Activated naive CD8-positive, alpha-beta T cell treated with anti-CD3 and anti-CD28 coated beads, Interleukin-2, amount 50 U/mL, for 24 hours (primary cell): ENCODE data around the gene DUSP7.
"Not testable (repeated sequence)": the region's sequence is repeated elsewhere in the genome, so short reads cannot be mapped to it uniquely, and the experiment has no call there.

Source experiments
- ATAC-seq: fragments of 150-1000 bp; cut with Tn5 transposase; one replicate; pipeline ENCODE4 v1.10.0; 2021
- DNase-seq: peaks from one replicate; pipeline ENCODE4 v3.0.0; 2021
- H3K27ac Mint-ChIP-seq: one replicate; pipeline ENCODE4 v1.8.0; 2021; ENCODE audit warnings: mild to moderate bottlenecking, mixed read lengths
- H3K27me3 Mint-ChIP-seq: one replicate; pipeline ENCODE4 v1.8.0; 2021; ENCODE audit warnings: mixed read lengths
- H3K36me3 Mint-ChIP-seq: one replicate; pipeline ENCODE4 v1.8.0; 2021; ENCODE audit warnings: low read depth, mixed read lengths
- H3K4me1 Mint-ChIP-seq: one replicate; pipeline ENCODE4 v1.8.0; 2021; ENCODE audit warnings: mixed read lengths
- H3K4me3 Mint-ChIP-seq: one replicate; pipeline ENCODE4 v1.8.0; 2021; ENCODE audit warnings: mild to moderate bottlenecking, moderate library complexity, mixed read lengths
- H3K9me3 Mint-ChIP-seq: one replicate; pipeline ENCODE4 v1.8.0; 2021; ENCODE audit warnings: mixed read lengths

DUSP7 gene

GRCh38 chr3:52051444-52051843, 4.9 kb downstream of the DUSP7 start:
- H3K4me1 Mint-ChIP-seq = peaks cover 47% of the 10 kb centered on the region
- DNase-seq = no peak
- no peak overlapping the region for H3K4me3 Mint-ChIP-seq
- no peaks in the 10 kb centered on the region for H3K27me3 Mint-ChIP-seq
- H3K9me3 Mint-ChIP-seq = no peaks in the 10 kb centered on the region
- ATAC-seq = no peak
- peaks cover 21% of the 10 kb centered on the region for H3K36me3 Mint-ChIP-seq
- H3K27ac Mint-ChIP-seq = peak overlapping the region; percentile 80

DNA sequence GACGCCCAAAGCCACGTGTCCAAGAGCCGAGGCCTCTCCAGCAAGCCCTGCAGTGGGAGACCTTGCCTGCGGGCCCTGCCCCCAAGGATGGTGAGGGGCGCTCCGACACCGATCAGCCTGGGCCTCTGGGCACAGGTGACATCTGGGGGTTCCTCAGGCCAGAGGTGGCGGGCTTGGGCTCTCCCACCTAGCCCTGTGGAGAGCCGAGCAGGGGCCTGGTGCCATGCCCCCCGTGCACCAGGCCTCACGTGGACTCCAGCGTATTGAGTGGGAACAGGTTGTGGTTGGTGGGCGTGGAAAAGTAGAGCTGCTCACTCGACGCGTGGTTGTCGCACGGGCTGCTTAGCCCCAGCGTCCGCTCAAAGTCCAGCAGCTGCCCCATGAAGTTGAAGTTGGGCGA, 5.8 kb downstream of the DUSP7 start:
- H3K27ac Mint-ChIP-seq = peak overlapping the region; percentile 47
- ATAC-seq (no peak), DNase-seq (no peak)
- H3K9me3 Mint-ChIP-seq = no peaks in the 10 kb centered on the region
- H3K36me3 Mint-ChIP-seq = peaks cover 21% of the 10 kb centered on the region
- no peak overlapping the region for H3K4me3 Mint-ChIP-seq
- no peaks in the 10 kb centered on the region for H3K27me3 Mint-ChIP-seq
- H3K4me1 Mint-ChIP-seq = peaks cover 47% of the 10 kb centered on the region

- Mint-ChIP-seq H3K4me3 (no peak overlapping the region), H3K27ac (peak overlapping the region; percentile 22), H3K4me1 (peaks cover 42% of the 10 kb centered on the region), H3K36me3 (peaks cover 21% of the 10 kb centered on the region), H3K9me3 (no peaks in the 10 kb centered on the region), H3K27me3 (no peaks in the 10 kb centered on the region)
- DNase-seq (no peak), ATAC-seq (no peak)
These were observed 6.9 kb downstream of the DUSP7 start for GRCh38 chr3:52049503-52049902.

DNA sequence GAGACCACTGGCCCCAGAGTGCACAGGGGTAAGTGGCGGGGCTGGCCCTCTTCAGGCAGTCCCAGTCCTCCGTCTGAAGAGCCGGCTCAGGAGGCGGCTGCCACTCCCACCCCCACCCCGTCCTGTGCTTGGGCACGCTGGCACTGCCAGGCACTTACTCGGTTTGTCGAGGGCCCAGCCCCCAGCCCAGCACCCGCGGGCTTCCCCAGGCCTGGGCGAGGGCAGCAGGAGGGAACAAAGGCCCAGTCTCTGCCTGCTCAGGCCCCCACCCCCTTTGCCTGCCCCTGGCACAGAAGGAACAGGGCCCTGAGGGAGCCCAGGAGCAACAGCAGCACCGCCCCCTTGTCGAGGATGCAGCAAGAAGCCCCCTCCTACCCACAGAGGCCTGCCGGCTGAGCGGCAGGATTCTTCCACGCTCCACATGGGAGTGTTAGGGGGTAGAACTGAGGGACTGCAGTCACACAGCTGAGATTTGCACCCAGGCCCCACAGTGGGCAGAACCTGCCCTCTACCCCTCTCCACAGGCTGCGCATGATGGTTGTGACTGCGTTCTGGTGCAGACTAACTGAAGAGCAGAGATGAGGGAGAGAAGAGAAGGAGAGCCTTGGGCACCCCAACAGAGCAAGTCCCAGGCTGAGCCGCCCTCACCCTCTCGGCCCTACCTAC, 8.9 kb downstream of the DUSP7 start:
- no peak overlapping the region for H3K4me3 Mint-ChIP-seq
- peaks cover 11% of the 10 kb centered on the region for H3K36me3 Mint-ChIP-seq
- peaks cover 21% of the 10 kb centered on the region for H3K4me1 Mint-ChIP-seq
- DNase-seq (no peak), ATAC-seq (no peak)
- no peaks in the 10 kb centered on the region for H3K27me3 Mint-ChIP-seq
- no peak overlapping the region for H3K27ac Mint-ChIP-seq
- no peaks in the 10 kb centered on the region for H3K9me3 Mint-ChIP-seq

DNA sequence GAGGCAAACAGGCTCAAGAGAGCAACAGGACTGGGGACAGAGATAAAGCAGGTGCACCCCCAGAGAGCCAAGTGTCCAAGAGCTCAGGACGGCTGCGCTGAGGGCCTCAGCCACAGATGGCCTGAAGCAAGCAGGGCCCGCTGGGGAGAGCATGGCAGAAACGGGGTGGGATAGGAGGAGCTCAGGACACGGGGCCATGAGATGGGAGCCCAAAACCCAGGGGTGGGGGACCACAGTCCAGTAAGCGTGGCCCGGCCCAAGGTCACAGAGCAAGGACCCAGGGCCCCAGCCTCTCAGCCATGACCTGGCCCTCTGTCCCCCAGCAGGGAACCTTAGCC, 9.5 kb downstream of the DUSP7 start:
- no peaks in the 10 kb centered on the region for H3K27me3 Mint-ChIP-seq
- H3K36me3 Mint-ChIP-seq = peaks cover 11% of the 10 kb centered on the region
- no peak for ATAC-seq
- no peaks in the 10 kb centered on the region for H3K9me3 Mint-ChIP-seq
- H3K4me3 Mint-ChIP-seq = no peak overlapping the region
- no peak overlapping the region for H3K27ac Mint-ChIP-seq
- no peak for DNase-seq
- peaks cover 16% of the 10 kb centered on the region for H3K4me1 Mint-ChIP-seq

DNA sequence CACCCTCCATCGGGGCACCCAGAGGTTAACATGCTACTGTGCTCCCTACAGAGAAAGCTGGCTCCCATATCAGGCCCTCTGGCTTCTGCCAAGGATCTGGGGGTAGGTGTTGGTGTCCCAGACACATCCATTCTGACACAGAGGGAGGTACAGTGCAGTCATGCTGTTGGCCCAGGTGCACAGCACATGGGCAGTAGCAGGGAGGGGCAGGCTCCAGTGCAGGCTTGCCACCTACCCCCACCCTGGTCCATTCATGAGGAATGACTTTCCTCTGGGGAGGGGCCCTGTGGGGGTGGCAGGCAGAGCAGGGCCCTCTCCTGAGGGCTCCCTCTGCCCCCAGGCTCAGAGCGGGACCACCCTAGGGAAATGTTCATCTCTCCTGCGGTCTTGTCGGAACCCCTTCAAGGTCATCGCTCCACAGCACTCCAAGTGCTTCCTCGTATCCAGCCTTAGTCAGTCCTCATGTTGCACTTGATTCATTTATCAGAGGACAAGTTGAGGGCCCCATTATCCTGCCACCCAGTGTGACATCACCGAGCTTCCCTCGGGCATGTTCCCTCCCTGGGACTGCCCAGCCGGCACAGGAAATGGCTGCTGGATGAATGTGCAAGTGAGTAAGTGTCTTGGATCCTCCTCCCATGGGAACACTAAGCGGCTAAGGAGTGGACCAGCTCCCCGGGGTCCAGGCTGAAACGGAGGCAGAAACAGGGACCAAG, 10.0 kb downstream of the DUSP7 start:
- H3K27ac Mint-ChIP-seq = no peak overlapping the region
- ATAC-seq (no peak), DNase-seq (no peak)
- H3K27me3 Mint-ChIP-seq = no peaks in the 10 kb centered on the region
- no peaks in the 10 kb centered on the region for H3K9me3 Mint-ChIP-seq
- peaks cover 12% of the 10 kb centered on the region for H3K4me1 Mint-ChIP-seq
- peaks cover 11% of the 10 kb centered on the region for H3K36me3 Mint-ChIP-seq
- no peak overlapping the region for H3K4me3 Mint-ChIP-seq

DNA sequence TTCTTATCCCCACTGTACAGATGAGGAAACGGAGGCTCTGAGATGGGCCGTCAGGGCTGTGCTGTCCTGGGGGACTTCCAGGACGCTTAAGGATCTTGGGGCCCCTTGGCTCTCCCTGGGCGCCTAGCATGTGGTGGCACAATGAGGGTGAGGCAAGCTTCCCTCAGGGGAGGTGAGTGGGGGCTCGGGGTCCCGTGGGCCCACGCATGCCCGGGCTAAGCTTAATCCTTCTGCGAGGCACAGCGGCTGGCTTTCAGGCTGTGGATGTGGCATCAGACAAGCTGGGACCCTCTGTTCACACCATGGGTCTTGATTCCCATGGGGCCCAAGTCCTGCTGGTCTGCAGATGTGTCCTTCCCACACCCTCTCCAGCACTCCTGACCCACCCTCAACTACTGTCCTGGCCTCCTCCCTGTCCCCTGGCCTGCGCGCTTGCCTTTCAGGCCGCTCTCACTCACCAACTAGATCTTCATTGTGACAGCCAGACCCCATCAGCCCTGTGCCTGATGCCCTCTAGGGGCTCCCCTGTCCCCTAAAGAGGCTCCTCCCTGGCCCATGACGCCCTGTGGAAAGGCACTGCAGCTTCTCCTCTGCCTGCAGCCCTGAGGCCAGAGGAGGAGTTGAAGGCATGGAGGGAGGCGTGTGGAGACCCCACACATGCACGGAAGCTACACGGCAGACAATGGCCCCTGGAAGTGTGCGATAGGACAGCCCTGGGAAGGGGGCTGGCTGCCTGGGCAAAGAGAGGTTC, 11.3 kb downstream of the DUSP7 start:
- H3K9me3 Mint-ChIP-seq = no peaks in the 10 kb centered on the region
- peaks cover 4% of the 10 kb centered on the region for H3K36me3 Mint-ChIP-seq
- no peak for ATAC-seq
- DNase-seq = no peak
- peaks cover 2% of the 10 kb centered on the region for H3K4me1 Mint-ChIP-seq
- H3K4me3 Mint-ChIP-seq = no peak overlapping the region
- H3K27ac Mint-ChIP-seq = no peak overlapping the region
- H3K27me3 Mint-ChIP-seq = no peaks in the 10 kb centered on the region

GRCh38 chr3:52043750-52044149, 12.6 kb downstream of the DUSP7 start:
- Mint-ChIP-seq H3K4me3 (no peak overlapping the region), H3K36me3 (no peaks in the 10 kb centered on the region), H3K27ac (no peak overlapping the region), H3K4me1 (no peaks in the 10 kb centered on the region), H3K9me3 (no peaks in the 10 kb centered on the region), H3K27me3 (no peaks in the 10 kb centered on the region)
- DNase-seq = no peak
- no peak for ATAC-seq

DNA sequence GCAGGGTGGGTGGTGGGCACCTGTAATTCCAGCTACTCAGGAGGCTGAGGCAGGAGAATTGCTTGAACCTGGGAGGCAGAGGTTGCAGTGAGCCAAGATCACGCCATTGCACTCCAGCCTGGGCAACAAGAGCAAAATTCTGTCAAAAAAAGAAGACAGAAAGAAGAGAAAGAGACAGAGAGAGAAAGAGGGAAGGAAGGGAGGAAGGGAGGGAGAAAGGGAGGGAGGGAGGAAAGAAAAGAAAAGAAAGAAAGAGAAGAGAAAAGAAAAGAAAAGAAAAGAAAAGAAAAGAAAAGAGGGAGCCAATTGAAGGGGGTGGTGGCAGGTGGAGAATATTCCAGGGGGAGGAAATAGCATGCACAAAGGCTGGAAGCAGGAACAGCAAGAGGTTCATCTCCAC, 13.3 kb downstream of the DUSP7 start:
- not testable (repeated sequence) for H3K36me3 Mint-ChIP-seq, ATAC-seq, H3K27me3 Mint-ChIP-seq, H3K27ac Mint-ChIP-seq, H3K9me3 Mint-ChIP-seq, H3K4me3 Mint-ChIP-seq, H3K4me1 Mint-ChIP-seq, DNase-seq

DNA sequence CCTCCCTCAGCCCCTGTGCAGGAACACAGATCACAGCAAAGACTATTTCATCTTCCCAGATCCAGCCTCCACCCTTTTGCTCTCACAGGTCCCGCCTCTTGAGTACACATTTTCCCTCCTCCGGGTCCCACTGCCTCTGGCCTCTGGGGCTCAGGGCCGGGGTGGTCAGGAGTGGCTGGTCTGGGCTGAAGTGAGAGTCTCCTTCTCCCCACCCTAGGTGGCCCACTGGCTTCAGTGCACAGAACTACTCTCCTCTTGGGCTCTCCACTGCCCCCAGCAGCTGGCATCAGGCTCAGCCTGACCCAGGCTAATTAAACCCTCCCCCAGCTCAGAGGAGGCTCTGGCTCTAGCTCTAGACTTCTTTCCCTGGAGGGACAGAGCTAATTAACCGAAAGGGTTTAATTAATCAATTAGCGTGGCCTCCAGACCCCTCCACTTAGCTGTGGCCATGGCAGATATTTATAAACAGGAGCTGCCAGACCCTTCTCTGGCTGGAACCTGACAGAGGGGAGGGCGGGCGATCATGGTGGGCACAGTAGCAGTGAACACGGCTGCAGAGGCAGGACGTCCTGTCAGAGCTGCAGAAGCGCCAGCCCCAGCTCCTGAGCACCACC, 15.1 kb downstream of the DUSP7 start:
- no peaks in the 10 kb centered on the region for H3K27me3 Mint-ChIP-seq
- DNase-seq (no peak), ATAC-seq (no peak)
- H3K36me3 Mint-ChIP-seq = no peaks in the 10 kb centered on the region
- no peak overlapping the region for H3K4me3 Mint-ChIP-seq
- H3K4me1 Mint-ChIP-seq = no peaks in the 10 kb centered on the region
- H3K27ac Mint-ChIP-seq = no peak overlapping the region
- H3K9me3 Mint-ChIP-seq = no peaks in the 10 kb centered on the region

DNA sequence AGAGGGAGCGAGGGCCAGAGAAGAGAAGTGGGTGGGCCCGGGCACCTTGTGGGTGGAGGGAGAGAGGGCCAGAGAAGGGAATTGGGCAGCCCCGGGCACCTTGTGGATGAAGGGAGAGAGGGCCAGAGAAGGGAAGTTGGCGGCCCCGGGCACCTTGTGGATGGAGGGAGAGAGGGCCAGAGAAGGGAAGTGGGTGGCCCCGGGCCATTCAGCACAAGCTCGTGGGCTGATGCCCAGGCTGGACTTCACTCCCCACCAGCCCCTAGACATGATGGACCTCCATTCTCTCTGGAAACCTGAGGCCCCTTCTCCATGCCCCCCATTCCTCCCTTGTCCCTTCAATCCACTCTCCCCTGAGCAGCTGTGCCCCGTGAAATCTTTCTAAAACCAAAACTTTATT, 15.8 kb downstream of the DUSP7 start:
- Mint-ChIP-seq H3K4me3 (no peak overlapping the region), H3K27me3 (no peaks in the 10 kb centered on the region), H3K27ac (no peak overlapping the region), H3K36me3 (no peaks in the 10 kb centered on the region), H3K4me1 (no peaks in the 10 kb centered on the region), H3K9me3 (no peaks in the 10 kb centered on the region)
- ATAC-seq (no peak), DNase-seq (no peak)

GRCh38 chr3:52039846-52040245, 16.5 kb downstream of the DUSP7 start:
- H3K27ac Mint-ChIP-seq = no peak overlapping the region
- H3K27me3 Mint-ChIP-seq = no peaks in the 10 kb centered on the region
- no peak overlapping the region for H3K4me3 Mint-ChIP-seq
- no peaks in the 10 kb centered on the region for H3K9me3 Mint-ChIP-seq
- H3K4me1 Mint-ChIP-seq = no peaks in the 10 kb centered on the region
- DNase-seq (no peak), ATAC-seq (no peak)
- H3K36me3 Mint-ChIP-seq = no peaks in the 10 kb centered on the region

DNA sequence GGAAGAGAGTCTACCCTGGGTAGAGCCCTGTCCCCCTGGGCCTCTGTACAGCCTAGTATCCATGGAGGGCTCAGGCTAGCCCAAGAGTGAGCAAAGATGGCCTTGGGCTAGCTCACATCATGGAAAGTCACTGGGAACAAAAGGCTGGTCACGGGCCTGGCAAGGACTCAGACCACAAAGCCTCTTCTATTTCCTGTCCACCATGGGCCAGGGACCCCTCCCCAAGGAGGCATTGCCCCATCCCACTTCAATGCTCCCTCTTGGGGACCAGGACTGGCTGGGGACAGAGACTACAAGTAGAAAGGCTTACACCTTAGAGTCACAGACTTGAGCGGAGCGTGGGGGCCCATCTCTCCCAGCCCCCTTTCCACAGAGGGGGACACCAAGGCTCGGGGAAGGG, 16.9 kb downstream of the DUSP7 start:
- H3K27ac Mint-ChIP-seq = no peak overlapping the region
- DNase-seq (no peak), ATAC-seq (no peak)
- H3K9me3 Mint-ChIP-seq = no peaks in the 10 kb centered on the region
- H3K4me1 Mint-ChIP-seq = no peaks in the 10 kb centered on the region
- H3K27me3 Mint-ChIP-seq = no peaks in the 10 kb centered on the region
- H3K36me3 Mint-ChIP-seq = no peaks in the 10 kb centered on the region
- H3K4me3 Mint-ChIP-seq = no peak overlapping the region

- no peak for ATAC-seq
- Mint-ChIP-seq H3K4me1 (no peaks in the 10 kb centered on the region), H3K27me3 (no peaks in the 10 kb centered on the region), H3K27ac (no peak overlapping the region), H3K9me3 (no peaks in the 10 kb centered on the region), H3K36me3 (no peaks in the 10 kb centered on the region), H3K4me3 (no peak overlapping the region)
- DNase-seq = no peak
These were observed 18.1 kb downstream of the DUSP7 start for GRCh38 chr3:52038227-52038626.

DNA sequence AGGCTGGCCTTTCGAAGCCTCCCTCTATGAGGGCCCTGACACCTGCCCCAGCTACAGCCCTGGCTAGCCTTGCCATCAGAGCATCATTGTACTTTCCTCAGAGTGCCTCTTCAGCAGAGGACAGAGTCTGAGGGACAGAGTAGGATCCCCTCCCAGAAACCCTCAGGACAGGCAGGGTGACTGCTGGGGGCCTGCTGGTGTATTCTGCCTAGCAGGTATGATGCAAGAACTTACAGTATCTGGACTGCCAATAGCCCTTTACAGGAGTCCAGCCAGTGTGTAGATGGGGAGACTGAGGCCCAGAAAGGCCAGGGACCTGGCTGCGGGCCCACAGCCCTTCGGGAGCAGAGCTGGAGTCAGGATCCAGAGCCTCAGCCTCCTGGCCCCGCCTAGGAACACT, 19.1 kb downstream of the DUSP7 start:
- H3K36me3 Mint-ChIP-seq = no peaks in the 10 kb centered on the region
- H3K27me3 Mint-ChIP-seq = no peaks in the 10 kb centered on the region
- no peak overlapping the region for H3K27ac Mint-ChIP-seq
- H3K4me3 Mint-ChIP-seq = no peak overlapping the region
- H3K9me3 Mint-ChIP-seq = no peaks in the 10 kb centered on the region
- no peak for ATAC-seq
- no peak for DNase-seq
- H3K4me1 Mint-ChIP-seq = no peaks in the 10 kb centered on the region
